Activated CD4-positive, alpha-beta T cell treated with anti-CD3 and anti-CD28 coated beads, Interleukin-2, amount 50 U/mL, for 48 hours (primary cell): Measurements from ENCODE around the gene ZNF695.

Experiments
- DNase-seq, 2 experiments: peaks; one replicate each; pipeline ENCODE4 v3.0.0-alpha.2; 2020

The ZNF695 gene

GRCh38 chr1:246954126-246954525, 53.7 kb downstream of the ZNF695 start:
- no peak for DNase-seq

GRCh38 chr1:246951413-246951812, 56.4 kb downstream of the ZNF695 start:
- DNase-seq: no peak

- no peak for DNase-seq
Observed at GRCh38 chr1:246949956-246950355, 57.9 kb downstream of the ZNF695 start.

GRCh38 chr1:246947255-246947654, 60.6 kb downstream of the ZNF695 start:
- DNase-seq: no peak

- DNase-seq: no peak
Observed at GRCh38 chr1:246946366-246946765, 61.5 kb downstream of the ZNF695 start.
